Measurements from ENCODE around the gene MAGOH. TPM values are rescaled to one million over a fixed set of nuclear protein-coding genes. Genes with fewer than 3 reads are reported as not detected.

The MAGOH gene
- total RNA-seq, 1 donor from 2014 or later: 71.7 TPM

GRCh38 chr1:53271446-53272090 is 33.2 kb upstream of the MAGOH start:
- intact Hi-C loops (cut with micrococcal nuclease): no loop called here

GRCh38 chr1:53270873-53271272 is 32.6 kb upstream of the MAGOH start:
- intact Hi-C loops (cut with micrococcal nuclease): no loop called here

- intact Hi-C loops (cut with micrococcal nuclease): no loop called here
Measured at GRCh38 chr1:53270107-53270506, 31.8 kb upstream of the MAGOH start.

GRCh38 chr1:53267761-53268160 is 29.4 kb upstream of the MAGOH start:
- intact Hi-C loops (cut with micrococcal nuclease): no loop called here

GRCh38 chr1:53266038-53266437 is 27.7 kb upstream of the MAGOH start:
- intact Hi-C loops (cut with micrococcal nuclease): no loop called here

GRCh38 chr1:53265581-53265980 is 27.3 kb upstream of the MAGOH start:
- intact Hi-C loops (cut with micrococcal nuclease): no loop called here

GRCh38 chr1:53264048-53264447 is 25.7 kb upstream of the MAGOH start:
- intact Hi-C loops (cut with micrococcal nuclease): no loop called here

- intact Hi-C loops (cut with micrococcal nuclease): no loop called here
Measured at GRCh38 chr1:53262000-53262399, 23.7 kb upstream of the MAGOH start.

GRCh38 chr1:53260631-53261247 is 22.4 kb upstream of the MAGOH start:
- intact Hi-C loops (cut with micrococcal nuclease): no loop called here

GRCh38 chr1:53259932-53260331 is 21.6 kb upstream of the MAGOH start:
- intact Hi-C loops (cut with micrococcal nuclease): no loop called here

- intact Hi-C loops (cut with micrococcal nuclease): no loop called here
Measured at GRCh38 chr1:53258216-53258615, 19.9 kb upstream of the MAGOH start.

GRCh38 chr1:53257454-53258081 is 19.2 kb upstream of the MAGOH start:
- intact Hi-C loops (cut with micrococcal nuclease): no loop called here

GRCh38 chr1:53256511-53257453 is 18.5 kb upstream of the MAGOH start:
- intact Hi-C loops (cut with micrococcal nuclease): no loop called here

- intact Hi-C loops (cut with micrococcal nuclease): no loop called here
Measured at GRCh38 chr1:53255031-53255430, 16.7 kb upstream of the MAGOH start.

- intact Hi-C loops (cut with micrococcal nuclease): no loop called here
Measured at GRCh38 chr1:53254011-53254640, 15.8 kb upstream of the MAGOH start.

GRCh38 chr1:53250325-53250724 is 12.0 kb upstream of the MAGOH start:
- intact Hi-C loops (cut with micrococcal nuclease): no loop called here

- intact Hi-C loops (cut with micrococcal nuclease): no loop called here
Measured at GRCh38 chr1:53249706-53250105, 11.4 kb upstream of the MAGOH start.

- intact Hi-C loops (cut with micrococcal nuclease): no loop called here
Measured at GRCh38 chr1:53246261-53247134, 8.2 kb upstream of the MAGOH start.

- intact Hi-C loops (cut with micrococcal nuclease): no loop called here
Measured at GRCh38 chr1:53244141-53244540, 5.8 kb upstream of the MAGOH start.

- intact Hi-C loops (cut with micrococcal nuclease): no loop called here
Measured at GRCh38 chr1:53242381-53242780, 4.1 kb upstream of the MAGOH start.
